Motor neuron (in vitro differentiated cells): ENCODE data around the gene SERPINA12. TPM values are rescaled to one million over a fixed set of nuclear protein-coding genes. Genes with fewer than 3 reads are reported as not detected.

Source experiments
- ATAC-seq, 8 experiments: fragments of 200-7000 bp; cut with Tn5 transposase; replicated peaks in 6 of 8; 2 replicates each; pipeline ENCODE4 v1.8.0; 2021; ENCODE audit warnings: mild to moderate bottlenecking in 8 of 8, moderate library complexity in 8 of 8
- H3K27ac ChIP-seq, 2 donors: fragments of 250-450 bp; sonication (Bioruptor Pico); 2 replicates each; pipeline ENCODE4 v1.9.0; 2021; ENCODE audit warnings: antibody characterized with exemption in 2 of 2, mild to moderate bottlenecking in 2 of 2, moderate library complexity in 1 of 2
- H3K4me1 ChIP-seq, 2 donors: fragments of 250-450 bp; sonication (Bioruptor Pico); replicated peaks in 1 of 2; 2 replicates each; pipeline ENCODE4 v1.6.1; 2021; ENCODE audit warnings: antibody characterized with exemption in 2 of 2, mild to moderate bottlenecking in 2 of 2, moderate library complexity in 1 of 2
- H3K4me3 ChIP-seq, 5 donors: fragments of 250-450 bp; sonication (Bioruptor Pico); 2 replicates each; pipeline ENCODE4 v1.9.0; 2021; ENCODE audit warnings: antibody characterized with exemption in 5 of 5, mild to moderate bottlenecking in 5 of 5, moderate library complexity in 4 of 5
- WGBS, 10 experiments: fragments of 450-650 bp; shearing (Covaris generic); methylation state at CpG; one replicate each; pipeline ENCODE4 v1.0.0; 2022; 5-methylcytosine and 5-hydroxymethylcytosine counted together
- in situ Hi-C, 9 experiments: fragments of 400-800 bp; cut with MboI; loops; one replicate each; pipeline ENCODE4 v1.15.0; 2021; ENCODE audit warnings: low sequenced_read_pairs in 9 of 9, low pct_unique_long_range_greater_than_20kb in 2 of 9; ENCODE audit not compliant: unreplicated experiment in 9 of 9
- total RNA-seq, 8 experiments: library from RNA; unstranded; fragments of 300-600 nt; gene quantifications; 2 replicates each; pipeline versions ENCODE4 v1.2.3 to v1.2.4, GENCODE V29; 2022

The SERPINA12 gene
- total RNA-seq, 8 experiments from 2014 or later = 0.13 to 0.19 TPM; not detected in 6

GRCh38 chr14:94449930-94450329 is 59.3 kb downstream of the SERPINA12 start:
- in situ Hi-C loops = no loop called here
- ATAC-seq = no peak
- H3K4me3 ChIP-seq = no peak overlapping the region
- H3K4me1 ChIP-seq = peaks cover 35 to 44% of the 10 kb centered on the region in 2 donors
- no peak overlapping the region for H3K27ac ChIP-seq
- 0 to 100% (median 82%) methylated on average over 1 to 5 of the region's 6 CpGs; no CpG with 5 or more reads in 3 of the 10 experiments for WGBS, 10 experiments

GRCh38 chr14:94448071-94448808 is 61.0 kb downstream of the SERPINA12 start:
- in situ Hi-C loops = no loop called here
- H3K27ac ChIP-seq = no peak overlapping the region
- H3K4me1 ChIP-seq = peaks cover 35 to 44% of the 10 kb centered on the region in 2 donors
- WGBS, 10 experiments = 25 to 90% (median 71%) methylated on average over 3 to 10 of the region's 14 CpGs; no CpG with 5 or more reads in 1 of the 10 experiments
- ATAC-seq = peak in 1 of 8 experiments; percentile 74
- no peak overlapping the region for H3K4me3 ChIP-seq

GRCh38 chr14:94447206-94447605 is 62.1 kb downstream of the SERPINA12 start:
- ATAC-seq = no peak
- H3K4me3 ChIP-seq = no peak overlapping the region
- no peak overlapping the region for H3K27ac ChIP-seq
- in situ Hi-C loops = no loop called here
- peaks cover 30 to 37% of the 10 kb centered on the region in 2 donors for H3K4me1 ChIP-seq
- 20 to 100% (median 50%) methylated on average over 1 to 3 of the region's 3 CpGs; no CpG with 5 or more reads in 3 of the 10 experiments for WGBS, 10 experiments

- Histone ChIP-seq H3K27ac (no peak overlapping the region), H3K4me3 (no peak overlapping the region), H3K4me1 (peaks cover 19 to 27% of the 10 kb centered on the region in 2 donors)
- no peak for ATAC-seq
- in situ Hi-C loops = no loop called here
- 0 to 87% (median 50%) methylated on average over 2 to 4 of the region's 4 CpGs; no CpG with 5 or more reads in 5 of the 10 experiments for WGBS, 10 experiments
These were observed 63.1 kb downstream of the SERPINA12 start for GRCh38 chr14:94446126-94446525.

GRCh38 chr14:94445003-94445402 is 64.3 kb downstream of the SERPINA12 start:
- H3K4me3 ChIP-seq = no peak overlapping the region
- no peak for ATAC-seq
- in situ Hi-C loops = no loop called here
- H3K27ac ChIP-seq = no peak overlapping the region
- peaks cover 8 to 16% of the 10 kb centered on the region in 2 donors for H3K4me1 ChIP-seq
- WGBS, 10 experiments = 44 to 100% (median 72%) methylated on average over 1 of the region's 1 CpG; no CpG with 5 or more reads in 6 of the 10 experiments

GRCh38 chr14:94441531-94442205 is 67.6 kb downstream of the SERPINA12 start:
- no peaks in the 10 kb centered on the region for H3K4me1 ChIP-seq
- no peak overlapping the region for H3K27ac ChIP-seq
- 26 to 97% (median 79%) methylated on average over 2 to 9 of the region's 12 CpGs for WGBS, 10 experiments
- in situ Hi-C loops = no loop called here
- ATAC-seq = no peak
- H3K4me3 ChIP-seq = no peak overlapping the region

- in situ Hi-C loops = no loop called here
- 20 to 100% (median 61%) methylated on average over 1 to 3 of the region's 4 CpGs; no CpG with 5 or more reads in 1 of the 10 experiments for WGBS, 10 experiments
- Histone ChIP-seq H3K27ac (no peak overlapping the region), H3K4me1 (no peaks in the 10 kb centered on the region), H3K4me3 (no peak overlapping the region)
- ATAC-seq = no peak
These were observed 68.1 kb downstream of the SERPINA12 start for GRCh38 chr14:94441130-94441529.

GRCh38 chr14:94439453-94440057 is 69.7 kb downstream of the SERPINA12 start:
- WGBS, 10 experiments = 39 to 100% (median 84%) methylated on average over 1 to 5 of the region's 5 CpGs; no CpG with 5 or more reads in 2 of the 10 experiments
- in situ Hi-C loops = no loop called here
- Histone ChIP-seq H3K27ac (no peak overlapping the region), H3K4me3 (no peak overlapping the region), H3K4me1 (no peaks in the 10 kb centered on the region)
- ATAC-seq = no peak

Other genes with a start within 250 kb of the SERPINA12 start
- 1 to 10 TPM in 1 of 8 experiments, under 1 TPM in 7; 0.25 to 1.9 (median 0.43) TPM for gene SERPINA10, start 216.2 kb downstream of the SERPINA12 start, total RNA-seq
- gene SERPINA6, start 186.1 kb downstream of the SERPINA12 start, total RNA-seq = under 1 TPM in 5 of 8 experiments, not detected in 3; 0.13 to 0.97 (median 0.43) TPM
- gene SERPINA2, start 142.8 kb downstream of the SERPINA12 start, total RNA-seq = not detected
- 1 to 10 TPM in 2 of 8 experiments, under 1 TPM in 5, not detected in 1; 0.22 to 1.9 (median 0.87) TPM for gene SERPINA1, start 120.9 kb downstream of the SERPINA12 start, total RNA-seq
- under 1 TPM in 4 of 8 experiments, not detected in 4; 0.14 to 0.43 (median 0.24) TPM for gene SERPINA11, start 56.7 kb downstream of the SERPINA12 start, total RNA-seq
- 1 to 10 TPM in 1 of 8 experiments, not detected in 7; 1.3 TPM for gene SERPINA9, start 33.3 kb downstream of the SERPINA12 start, total RNA-seq
- under 1 TPM in 3 of 8 experiments, not detected in 5; 0.09 to 0.28 (median 0.24) TPM for gene SERPINA4, start 52.0 kb upstream of the SERPINA12 start, total RNA-seq
- gene SERPINA5, start 72.0 kb upstream of the SERPINA12 start, total RNA-seq = 1 to 10 TPM in 3 of 8 experiments, under 1 TPM in 3, not detected in 2; 0.50 to 6.5 (median 1.6) TPM
- 10 to 100 TPM in 3 of 8 experiments, 1 to 10 TPM in 2, under 1 TPM in 3; 0.27 to 73.5 (median 1.2) TPM for gene SERPINA3, start 102.9 kb upstream of the SERPINA12 start, total RNA-seq